HepG2 (cell line): Measurements from ENCODE around the gene FANCE. TPM values are rescaled to one million over a fixed set of nuclear protein-coding genes. Genes with fewer than 3 reads are reported as not detected.

Experiments used
- CBFB ChIP-seq: sonication (generic); formaldehyde crosslinking; IDR thresholded peaks from 2 replicates; pipeline ENCODE4 v1.4.0; 2020; ENCODE audit warnings: missing genetic modification reagents
- HNRNPK ChIP-seq: fragments of 200-400 bp; formaldehyde crosslinking; IDR thresholded peaks from 2 replicates; pipeline ENCODE4 v1.6.1; 2018; ENCODE audit warnings: low read length, low read depth, moderate library complexity, mild to moderate bottlenecking; ENCODE audit not compliant: poor library complexity, severe bottlenecking
- KAT2B ChIP-seq: fragments of 150-350 bp; IDR thresholded peaks from 2 replicates; pipeline ENCODE4 v1.6.1; 2014; ENCODE audit warnings: low read depth, low read length, borderline replicate concordance
- PAX8 ChIP-seq: sonication (generic); formaldehyde crosslinking; IDR thresholded peaks from 2 replicates; pipeline ENCODE4 v1.8.0; 2022; ENCODE audit warnings: mild to moderate bottlenecking, missing genetic modification reagents, borderline replicate concordance
- PRPF4 ChIP-seq: fragments of 200-400 bp; formaldehyde crosslinking; IDR thresholded peaks from 2 replicates; pipeline ENCODE4 v1.6.1; 2016; ENCODE audit warnings: low read length, low read depth; ENCODE audit not compliant: poor library complexity, severe bottlenecking
- RFX5 ChIP-seq: IDR thresholded peaks from 2 replicates; pipeline ENCODE4 v1.6.1; 2011; ENCODE audit warnings: low read depth, low read length, improper control_type of control experiment
- TAF15 ChIP-seq: fragments of 200-400 bp; formaldehyde crosslinking; IDR thresholded peaks from one replicate; pipeline ENCODE4 v1.6.1; 2018; ENCODE audit warnings: mild to moderate bottlenecking, low read depth, low read length; ENCODE audit not compliant: poor library complexity, severe bottlenecking
- TBX2 ChIP-seq: sonication (generic); formaldehyde crosslinking; IDR thresholded peaks from 2 replicates; pipeline ENCODE4 v1.5.0; 2020; ENCODE audit warnings: missing genetic modification reagents, mild to moderate bottlenecking, borderline replicate concordance
- ZNF138 ChIP-seq: sonication (generic); formaldehyde crosslinking; IDR thresholded peaks from 2 replicates; pipeline ENCODE4 v1.5.0; 2020; ENCODE audit warnings: mild to moderate bottlenecking, low read depth, missing genetic modification reagents
- ZNF143 ChIP-seq: sonication (generic); formaldehyde crosslinking; IDR thresholded peaks from 2 replicates; pipeline ENCODE4 v1.4.0; 2020; ENCODE audit warnings: missing genetic modification reagents
- ZNF343 ChIP-seq: sonication (generic); formaldehyde crosslinking; IDR thresholded peaks from 2 replicates; pipeline ENCODE4 v1.4.0; 2020; ENCODE audit warnings: mild to moderate bottlenecking, missing genetic modification reagents
- ZNF713 ChIP-seq: sonication (generic); formaldehyde crosslinking; IDR thresholded peaks from 2 replicates; pipeline ENCODE4 v1.4.0; 2020; ENCODE audit warnings: mild to moderate bottlenecking, missing genetic modification reagents
- ZNF761 ChIP-seq: sonication (generic); formaldehyde crosslinking; conservative IDR thresholded peaks from 2 replicates; pipeline ENCODE4 v1.4.0; 2020; ENCODE audit warnings: mild to moderate bottlenecking, missing genetic modification reagents
- polyA plus RNA-seq, 8 experiments: library from polyadenylated mRNA; depleted of rRNA in 3 of 8; stranded (reverse) in 7 of 8; unstranded in 1 of 8; fragments of >200 nt; fragmentation: Illumina TruSeq in 4 of 8; extraction: Trizol in 4 of 8; gene quantifications; 2 replicates each; pipeline versions ENCODE4 v1.2.1 to v1.2.3, GENCODE V29; 2011 to 2016; ENCODE audit warnings: low read depth in 4 of 8, missing spikeins in 1 of 8, mixed read lengths in 1 of 8; ENCODE audit not compliant: insufficient read depth in 1 of 8
- total RNA-seq, 5 experiments: library from RNA; depleted of rRNA; stranded (reverse); fragments of >200 nt; fragmentation: Illumina TruSeq; extraction: Trizol; gene quantifications; 2 replicates each; pipeline ENCODE4 v1.2.3, GENCODE V29; 2016; ENCODE audit warnings: low read depth in 1 of 5
- TF ChIP-seq, protein P1 (sequence below): IDR thresholded peaks from 2 replicates; pipeline ENCODE4 v1.6.1; 2012; ENCODE audit warnings: inconsistent platforms
- TF ChIP-seq, protein P2 (sequence below): sonication (generic); formaldehyde crosslinking; conservative IDR thresholded peaks from 2 replicates; pipeline ENCODE4 v1.4.0; 2020; ENCODE audit warnings: missing genetic modification reagents
- TF ChIP-seq, protein P3 (sequence below): sonication (generic); formaldehyde crosslinking; IDR thresholded peaks from 2 replicates; pipeline ENCODE4 v1.8.1; 2023; ENCODE audit warnings: missing genetic modification reagents, mild to moderate bottlenecking, borderline replicate concordance
- TF ChIP-seq, protein P4 (sequence below): sonication (generic); formaldehyde crosslinking; IDR thresholded peaks from 2 replicates; pipeline ENCODE4 v1.8.0; 2022; ENCODE audit warnings: mild to moderate bottlenecking, missing genetic modification reagents, moderate library complexity
- TF ChIP-seq, protein P5 (sequence below): sonication (generic); formaldehyde crosslinking; IDR thresholded peaks from 2 replicates; pipeline ENCODE4 v1.5.0; 2020; ENCODE audit warnings: missing genetic modification reagents
- TF ChIP-seq, protein P6 (sequence below): IDR thresholded peaks from 2 replicates; pipeline ENCODE4 v1.4.0; 2020; ENCODE audit warnings: mild to moderate bottlenecking, missing genetic modification reagents

Gene FANCE
- total and polyA plus RNA-seq, 2 of the 13 experiments (the other 11 are each of a cell fraction or from before 2014, with no cell fraction given) = 7.1 to 11.2 TPM

DNA sequence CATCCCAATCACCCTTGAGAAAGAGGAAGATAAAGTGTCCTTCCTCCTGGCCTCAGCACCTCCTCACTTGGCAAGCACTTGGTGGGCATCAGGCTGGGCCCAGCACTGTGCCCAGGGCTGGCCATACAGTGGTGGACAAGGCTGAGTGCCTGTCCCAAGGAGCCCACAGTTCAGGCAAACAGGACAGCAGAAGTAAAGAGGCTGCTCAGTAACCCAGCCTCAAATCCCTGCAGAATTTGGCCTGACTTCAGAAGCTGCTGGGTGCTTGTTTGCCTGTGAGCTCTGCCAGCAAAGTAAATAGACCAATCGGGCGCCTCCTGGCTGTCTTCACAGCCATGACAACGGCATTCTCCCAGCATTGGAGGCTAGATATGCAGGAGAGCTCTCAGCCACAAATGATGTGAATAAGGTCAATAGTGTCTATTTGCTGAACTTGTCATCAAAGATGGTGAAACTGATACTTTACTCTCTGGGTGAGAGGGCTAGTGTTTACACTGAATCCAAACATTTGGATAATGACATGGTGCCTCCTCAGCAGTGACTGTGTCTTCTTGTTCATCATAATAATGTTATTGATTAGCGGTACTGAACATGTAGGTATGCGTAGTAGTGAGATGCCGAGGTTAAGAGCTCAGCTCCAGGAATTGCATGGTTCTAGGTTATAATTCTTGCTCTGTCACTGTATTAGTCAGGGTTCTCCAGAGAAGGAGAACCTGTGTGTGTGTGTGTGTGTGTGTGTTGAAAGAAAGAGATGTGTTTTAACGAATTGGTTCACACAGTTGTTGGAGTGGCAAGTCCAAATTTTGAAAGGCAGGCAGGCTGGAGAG lies 36.9 kb upstream of the FANCE start (continued):
- TF ChIP-seq, protein P1, sequence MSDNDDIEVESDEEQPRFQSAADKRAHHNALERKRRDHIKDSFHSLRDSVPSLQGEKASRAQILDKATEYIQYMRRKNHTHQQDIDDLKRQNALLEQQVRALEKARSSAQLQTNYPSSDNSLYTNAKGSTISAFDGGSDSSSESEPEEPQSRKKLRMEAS = no peak; the same call in 1 of the 2 replicates
- TF ChIP-seq, protein P2, sequence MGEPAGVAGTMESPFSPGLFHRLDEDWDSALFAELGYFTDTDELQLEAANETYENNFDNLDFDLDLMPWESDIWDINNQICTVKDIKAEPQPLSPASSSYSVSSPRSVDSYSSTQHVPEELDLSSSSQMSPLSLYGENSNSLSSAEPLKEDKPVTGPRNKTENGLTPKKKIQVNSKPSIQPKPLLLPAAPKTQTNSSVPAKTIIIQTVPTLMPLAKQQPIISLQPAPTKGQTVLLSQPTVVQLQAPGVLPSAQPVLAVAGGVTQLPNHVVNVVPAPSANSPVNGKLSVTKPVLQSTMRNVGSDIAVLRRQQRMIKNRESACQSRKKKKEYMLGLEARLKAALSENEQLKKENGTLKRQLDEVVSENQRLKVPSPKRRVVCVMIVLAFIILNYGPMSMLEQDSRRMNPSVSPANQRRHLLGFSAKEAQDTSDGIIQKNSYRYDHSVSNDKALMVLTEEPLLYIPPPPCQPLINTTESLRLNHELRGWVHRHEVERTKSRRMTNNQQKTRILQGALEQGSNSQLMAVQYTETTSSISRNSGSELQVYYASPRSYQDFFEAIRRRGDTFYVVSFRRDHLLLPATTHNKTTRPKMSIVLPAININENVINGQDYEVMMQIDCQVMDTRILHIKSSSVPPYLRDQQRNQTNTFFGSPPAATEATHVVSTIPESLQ (CRISPR knock-in tag) = 0 out of 2 replicates have a peak, but pooled peaks have one; percentile 72
- TF ChIP-seq KAT2B (no peak), RFX5 (peak; percentile 16; the same call in 1 of the 2 replicates), TAF15 (no peak), TBX2 (CRISPR knock-in tag) (peak; percentile 100), PRPF4 (no peak), ZNF138 (CRISPR knock-in tag) (no peak), ZNF713 (CRISPR knock-in tag) (0 out of 2 replicates have a peak, but pooled peaks have one; percentile 79), HNRNPK (no peak), ZNF343 (peak; percentile 67; the same call in 1 of the 2 replicates), PAX8 (CRISPR knock-in tag) (0 out of 2 replicates have a peak, but pooled peaks have one; percentile 40), CBFB (CRISPR knock-in tag) (peak; percentile 69; the same call in 1 of the 2 replicates), ZNF761 (CRISPR knock-in tag) (peak; percentile 71; the same call in 1 of the 2 replicates), ZNF143 (CRISPR knock-in tag) (no peak)
- TF ChIP-seq, protein P3, sequence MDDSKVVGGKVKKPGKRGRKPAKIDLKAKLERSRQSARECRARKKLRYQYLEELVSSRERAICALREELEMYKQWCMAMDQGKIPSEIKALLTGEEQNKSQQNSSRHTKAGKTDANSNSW = 0 out of 2 replicates have a peak, but pooled peaks have one; percentile 25
- TF ChIP-seq, protein P4, sequence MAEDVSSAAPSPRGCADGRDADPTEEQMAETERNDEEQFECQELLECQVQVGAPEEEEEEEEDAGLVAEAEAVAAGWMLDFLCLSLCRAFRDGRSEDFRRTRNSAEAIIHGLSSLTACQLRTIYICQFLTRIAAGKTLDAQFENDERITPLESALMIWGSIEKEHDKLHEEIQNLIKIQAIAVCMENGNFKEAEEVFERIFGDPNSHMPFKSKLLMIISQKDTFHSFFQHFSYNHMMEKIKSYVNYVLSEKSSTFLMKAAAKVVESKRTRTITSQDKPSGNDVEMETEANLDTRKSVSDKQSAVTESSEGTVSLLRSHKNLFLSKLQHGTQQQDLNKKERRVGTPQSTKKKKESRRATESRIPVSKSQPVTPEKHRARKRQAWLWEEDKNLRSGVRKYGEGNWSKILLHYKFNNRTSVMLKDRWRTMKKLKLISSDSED (CRISPR knock-in tag) = no peak
- TF ChIP-seq, protein P5, sequence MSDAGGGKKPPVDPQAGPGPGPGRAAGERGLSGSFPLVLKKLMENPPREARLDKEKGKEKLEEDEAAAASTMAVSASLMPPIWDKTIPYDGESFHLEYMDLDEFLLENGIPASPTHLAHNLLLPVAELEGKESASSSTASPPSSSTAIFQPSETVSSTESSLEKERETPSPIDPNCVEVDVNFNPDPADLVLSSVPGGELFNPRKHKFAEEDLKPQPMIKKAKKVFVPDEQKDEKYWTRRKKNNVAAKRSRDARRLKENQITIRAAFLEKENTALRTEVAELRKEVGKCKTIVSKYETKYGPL = no peak
- TF ChIP-seq, protein P6, sequence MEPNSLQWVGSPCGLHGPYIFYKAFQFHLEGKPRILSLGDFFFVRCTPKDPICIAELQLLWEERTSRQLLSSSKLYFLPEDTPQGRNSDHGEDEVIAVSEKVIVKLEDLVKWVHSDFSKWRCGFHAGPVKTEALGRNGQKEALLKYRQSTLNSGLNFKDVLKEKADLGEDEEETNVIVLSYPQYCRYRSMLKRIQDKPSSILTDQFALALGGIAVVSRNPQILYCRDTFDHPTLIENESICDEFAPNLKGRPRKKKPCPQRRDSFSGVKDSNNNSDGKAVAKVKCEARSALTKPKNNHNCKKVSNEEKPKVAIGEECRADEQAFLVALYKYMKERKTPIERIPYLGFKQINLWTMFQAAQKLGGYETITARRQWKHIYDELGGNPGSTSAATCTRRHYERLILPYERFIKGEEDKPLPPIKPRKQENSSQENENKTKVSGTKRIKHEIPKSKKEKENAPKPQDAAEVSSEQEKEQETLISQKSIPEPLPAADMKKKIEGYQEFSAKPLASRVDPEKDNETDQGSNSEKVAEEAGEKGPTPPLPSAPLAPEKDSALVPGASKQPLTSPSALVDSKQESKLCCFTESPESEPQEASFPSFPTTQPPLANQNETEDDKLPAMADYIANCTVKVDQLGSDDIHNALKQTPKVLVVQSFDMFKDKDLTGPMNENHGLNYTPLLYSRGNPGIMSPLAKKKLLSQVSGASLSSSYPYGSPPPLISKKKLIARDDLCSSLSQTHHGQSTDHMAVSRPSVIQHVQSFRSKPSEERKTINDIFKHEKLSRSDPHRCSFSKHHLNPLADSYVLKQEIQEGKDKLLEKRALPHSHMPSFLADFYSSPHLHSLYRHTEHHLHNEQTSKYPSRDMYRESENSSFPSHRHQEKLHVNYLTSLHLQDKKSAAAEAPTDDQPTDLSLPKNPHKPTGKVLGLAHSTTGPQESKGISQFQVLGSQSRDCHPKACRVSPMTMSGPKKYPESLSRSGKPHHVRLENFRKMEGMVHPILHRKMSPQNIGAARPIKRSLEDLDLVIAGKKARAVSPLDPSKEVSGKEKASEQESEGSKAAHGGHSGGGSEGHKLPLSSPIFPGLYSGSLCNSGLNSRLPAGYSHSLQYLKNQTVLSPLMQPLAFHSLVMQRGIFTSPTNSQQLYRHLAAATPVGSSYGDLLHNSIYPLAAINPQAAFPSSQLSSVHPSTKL (CRISPR knock-in tag) = peak; percentile 99
